ENCODE measurements around the gene SCYL3.

DNA sequence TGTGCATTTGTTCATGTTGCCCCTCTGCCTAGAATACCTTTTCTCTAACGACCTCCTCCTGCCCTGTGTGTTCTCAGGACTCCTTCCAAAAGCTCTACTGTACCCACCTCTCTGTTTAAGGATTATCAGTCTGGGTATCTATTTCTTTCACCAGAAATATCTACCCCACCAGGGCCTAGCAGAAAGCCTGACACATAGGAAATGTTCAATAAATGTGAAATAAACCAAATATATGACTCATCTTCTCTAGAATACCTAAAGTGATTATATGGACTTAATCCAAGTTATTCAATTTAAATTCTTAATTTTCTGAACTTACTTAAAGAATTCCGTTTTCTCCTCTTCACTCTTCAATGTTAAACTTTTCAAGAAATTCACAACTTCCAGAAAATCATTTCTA, 27.1 kb downstream of the SCYL3 start:
- TF ChIP-seq, protein P1, sequence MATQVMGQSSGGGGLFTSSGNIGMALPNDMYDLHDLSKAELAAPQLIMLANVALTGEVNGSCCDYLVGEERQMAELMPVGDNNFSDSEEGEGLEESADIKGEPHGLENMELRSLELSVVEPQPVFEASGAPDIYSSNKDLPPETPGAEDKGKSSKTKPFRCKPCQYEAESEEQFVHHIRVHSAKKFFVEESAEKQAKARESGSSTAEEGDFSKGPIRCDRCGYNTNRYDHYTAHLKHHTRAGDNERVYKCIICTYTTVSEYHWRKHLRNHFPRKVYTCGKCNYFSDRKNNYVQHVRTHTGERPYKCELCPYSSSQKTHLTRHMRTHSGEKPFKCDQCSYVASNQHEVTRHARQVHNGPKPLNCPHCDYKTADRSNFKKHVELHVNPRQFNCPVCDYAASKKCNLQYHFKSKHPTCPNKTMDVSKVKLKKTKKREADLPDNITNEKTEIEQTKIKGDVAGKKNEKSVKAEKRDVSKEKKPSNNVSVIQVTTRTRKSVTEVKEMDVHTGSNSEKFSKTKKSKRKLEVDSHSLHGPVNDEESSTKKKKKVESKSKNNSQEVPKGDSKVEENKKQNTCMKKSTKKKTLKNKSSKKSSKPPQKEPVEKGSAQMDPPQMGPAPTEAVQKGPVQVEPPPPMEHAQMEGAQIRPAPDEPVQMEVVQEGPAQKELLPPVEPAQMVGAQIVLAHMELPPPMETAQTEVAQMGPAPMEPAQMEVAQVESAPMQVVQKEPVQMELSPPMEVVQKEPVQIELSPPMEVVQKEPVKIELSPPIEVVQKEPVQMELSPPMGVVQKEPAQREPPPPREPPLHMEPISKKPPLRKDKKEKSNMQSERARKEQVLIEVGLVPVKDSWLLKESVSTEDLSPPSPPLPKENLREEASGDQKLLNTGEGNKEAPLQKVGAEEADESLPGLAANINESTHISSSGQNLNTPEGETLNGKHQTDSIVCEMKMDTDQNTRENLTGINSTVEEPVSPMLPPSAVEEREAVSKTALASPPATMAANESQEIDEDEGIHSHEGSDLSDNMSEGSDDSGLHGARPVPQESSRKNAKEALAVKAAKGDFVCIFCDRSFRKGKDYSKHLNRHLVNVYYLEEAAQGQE (IDR thresholded peaks at IDR 0.05; ENCODE audit: low read depth) = no peak
- TF ChIP-seq YY1 (IDR thresholded peaks at IDR 0.05; ENCODE audit: low read depth) (no peak), RAD21 (IDR thresholded peaks at IDR 0.05; ENCODE audit: low read depth) (no peak), CEBPB (IDR thresholded peaks at IDR 0.05) (no peak), EP300 (IDR thresholded peaks at IDR 0.05; ENCODE audit: borderline replicate concordance) (no peak)
- TF ChIP-seq, protein P2, sequence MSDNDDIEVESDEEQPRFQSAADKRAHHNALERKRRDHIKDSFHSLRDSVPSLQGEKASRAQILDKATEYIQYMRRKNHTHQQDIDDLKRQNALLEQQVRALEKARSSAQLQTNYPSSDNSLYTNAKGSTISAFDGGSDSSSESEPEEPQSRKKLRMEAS (IDR thresholded peaks at IDR 0.05) = no peak
